IMR-90 (cell line): ENCODE results near the gene TRAPPC14. TPM values are rescaled to one million over a fixed set of nuclear protein-coding genes. Genes with fewer than 3 reads are reported as not detected.
A peak's percentile ranks its signal among the peaks of the same experiment; 100 is the strongest.

Experiments used
- ATAC-seq: fragments of 200-7000 bp; cut with Tn5 transposase; 2 replicates; pipeline ENCODE4 v1.9.1; 2020; ENCODE audit warnings: low read depth, mild to moderate bottlenecking, moderate library complexity
- BruUV-seq: library from RNA; stranded (reverse); fragments of 400-500 nt; replicated peaks from 2 replicates; lab custom pipeline; 2021; lab: Mats Ljungman, UMichigan
- CTCF ChIA-PET: fragments of 300-600 bp; formaldehyde crosslinking; extraction: SDS; loops from one replicate; lab custom pipeline; 2021; ENCODE audit warnings: antibody characterized with exemption; lab: Yijun Ruan, JAX
- POLR2A ChIA-PET: fragments of 300-600 bp; sonication (Branson Sonifier 250); formaldehyde crosslinking; loops from one replicate; lab custom pipeline; 2022; ENCODE audit warnings: antibody characterized with exemption; ENCODE audit not compliant: unreplicated experiment; lab: Charles Lee
- DNase-seq: peaks from one replicate; pipeline ENCODE4 v3.0.0; 2013
- H2AFZ ChIP-seq: replicated peaks from 2 replicates; pipeline ENCODE3; 2013; ENCODE audit warnings: low read length, mild to moderate bottlenecking; ENCODE audit not compliant: poor library complexity
- H2AK5ac ChIP-seq: 2 replicates; pipeline ENCODE4 v1.6.1; 2013; ENCODE audit warnings: low read depth, low read length, inconsistent platforms
- H2AK9ac ChIP-seq: replicated peaks from 2 replicates; pipeline ENCODE3; 2013; ENCODE audit warnings: mild to moderate bottlenecking, low read depth, low read length, moderate library complexity; ENCODE audit not compliant: poor library complexity
- H2BK120ac ChIP-seq: 2 replicates; pipeline ENCODE4 v1.6.1; 2013; ENCODE audit warnings: low read depth, low read length, inconsistent platforms
- H2BK15ac ChIP-seq: 3 replicates; pipeline ENCODE4 v1.6.1; 2013; ENCODE audit warnings: low read depth, low read length, inconsistent platforms
- H2BK20ac ChIP-seq: 2 replicates; pipeline ENCODE4 v1.6.1; 2013; ENCODE audit warnings: low read depth, mild to moderate bottlenecking, inconsistent platforms, low read length, moderate library complexity
- H2BK5ac ChIP-seq: 2 replicates; pipeline ENCODE4 v1.6.1; 2013; ENCODE audit warnings: mild to moderate bottlenecking, low read depth, low read length, inconsistent platforms; ENCODE audit not compliant: poor library complexity, severe bottlenecking
- H3K14ac ChIP-seq: replicated peaks from 2 replicates; pipeline ENCODE4 v1.6.1; 2013; ENCODE audit warnings: low read depth, low read length, inconsistent platforms
- H3K18ac ChIP-seq: 2 replicates; pipeline ENCODE4 v1.6.1; 2013; ENCODE audit warnings: low read depth, low read length, control low read depth
- H3K23ac ChIP-seq: 2 replicates; pipeline ENCODE4 v1.6.1; 2013; ENCODE audit warnings: low read depth, low read length, inconsistent platforms
- H3K27ac ChIP-seq: 2 replicates; pipeline ENCODE4 v1.5.1; 2013; ENCODE audit warnings: mild to moderate bottlenecking, control low read depth, low read length; ENCODE audit not compliant: insufficient read depth
- H3K27me3 ChIP-seq: 2 replicates; pipeline ENCODE4 v1.6.1; 2013; ENCODE audit warnings: low read length; ENCODE audit not compliant: control insufficient read depth, insufficient read depth
- H3K36me3 ChIP-seq: 2 replicates; pipeline ENCODE4 v1.6.1; 2013; ENCODE audit warnings: low read length, mixed read lengths; ENCODE audit not compliant: control insufficient read depth, insufficient read depth
- H3K4ac ChIP-seq: 2 replicates; pipeline ENCODE4 v1.6.1; 2013; ENCODE audit warnings: low read depth, low read length, inconsistent platforms
- H3K4me1 ChIP-seq: 2 replicates; pipeline ENCODE4 v1.6.1; 2013; ENCODE audit warnings: low read length, mixed read lengths; ENCODE audit not compliant: control insufficient read depth, insufficient read depth
- H3K4me2 ChIP-seq: 2 replicates; pipeline ENCODE4 v1.6.1; 2013; ENCODE audit warnings: low read depth, mild to moderate bottlenecking, control low read depth, low read length, moderate library complexity
- H3K4me3 ChIP-seq: 2 replicates; pipeline ENCODE4 v1.5.1; 2013; ENCODE audit warnings: low read depth, mild to moderate bottlenecking, control low read depth, low read length, moderate library complexity; ENCODE audit not compliant: insufficient read depth
- H3K56ac ChIP-seq: 2 replicates; pipeline ENCODE4 v1.6.1; 2013; ENCODE audit warnings: low read length, inconsistent platforms; ENCODE audit not compliant: insufficient read depth; ENCODE audit errors: extremely low read depth
- H3K79me1 ChIP-seq, 2 experiments: 2 replicates each; pipeline ENCODE4 v1.6.1; 2013; ENCODE audit warnings: low read length in 2 of 2, inconsistent platforms in 1 of 2, low read depth in 1 of 2
- H3K9ac ChIP-seq: 2 replicates; pipeline ENCODE4 v1.6.1; 2013; ENCODE audit warnings: low read depth, low read length, control low read depth
- H3K9me1 ChIP-seq: 2 replicates; pipeline ENCODE4 v1.6.1; 2013; ENCODE audit warnings: low read length, inconsistent platforms; ENCODE audit not compliant: insufficient read depth
- H3K9me3 ChIP-seq: 2 replicates; pipeline ENCODE4 v1.6.1; 2013; ENCODE audit warnings: low read length; ENCODE audit not compliant: control insufficient read depth, insufficient read depth
- H4K20me1 ChIP-seq: 2 replicates; pipeline ENCODE4 v1.6.1; 2013; ENCODE audit warnings: low read length, inconsistent platforms; ENCODE audit not compliant: insufficient read depth
- H4K5ac ChIP-seq: 2 replicates; pipeline ENCODE4 v1.6.1; 2013; ENCODE audit warnings: mild to moderate bottlenecking, low read depth, low read length, control low read depth
- H4K8ac ChIP-seq, 2 experiments: 2 replicates each; pipeline ENCODE4 v1.6.1; 2013; ENCODE audit warnings: low read depth in 2 of 2, low read length in 2 of 2, control low read depth in 1 of 2, inconsistent platforms in 1 of 2
- H4K91ac ChIP-seq: 2 replicates; pipeline ENCODE4 v1.6.1; 2013; ENCODE audit warnings: low read depth, low read length, inconsistent platforms; ENCODE audit not compliant: insufficient read depth
- CTCF ChIP-seq: conservative IDR thresholded peaks from 2 replicates; pipeline ENCODE4 v1.5.1; 2012; ENCODE audit warnings: mild to moderate bottlenecking, low read depth, low read length, improper control_type of control experiment
- ELK1 ChIP-seq: fragments of 150-350 bp; IDR thresholded peaks from 2 replicates; pipeline ENCODE4 v1.6.1; 2016; ENCODE audit warnings: low read depth, mild to moderate bottlenecking, low read length, moderate library complexity, borderline replicate concordance
- FOS ChIP-seq: fragments of 150-350 bp; IDR thresholded peaks from 2 replicates; pipeline ENCODE4 v1.6.1; 2016; ENCODE audit warnings: low read depth, low read length
- MAZ ChIP-seq: IDR thresholded peaks from 2 replicates; pipeline ENCODE4 v1.6.1; 2012; ENCODE audit warnings: low read depth, mild to moderate bottlenecking, low read length, improper control_type of control experiment, moderate library complexity, borderline replicate concordance
- NFE2L2 ChIP-seq: fragments of 150-350 bp; IDR thresholded peaks from 2 replicates; pipeline ENCODE4 v1.6.1; 2016; ENCODE audit warnings: low read depth, mild to moderate bottlenecking, low read length
- RAD21 ChIP-seq: IDR thresholded peaks from 2 replicates; pipeline ENCODE4 v1.6.1; 2012; ENCODE audit warnings: low read length, improper control_type of control experiment
- RCOR1 ChIP-seq: IDR thresholded peaks from 2 replicates; pipeline ENCODE4 v1.6.1; 2012; ENCODE audit warnings: mild to moderate bottlenecking, low read length, improper control_type of control experiment; ENCODE audit not compliant: insufficient replicate concordance
- RFX5 ChIP-seq: IDR thresholded peaks from 2 replicates; pipeline ENCODE4 v1.8.0; 2012; ENCODE audit warnings: low read depth, mild to moderate bottlenecking, low read length, moderate library complexity
- SMC3 ChIP-seq: fragments of 150-350 bp; IDR thresholded peaks from 2 replicates; pipeline ENCODE4 v1.6.1; 2016; ENCODE audit warnings: low read depth, mild to moderate bottlenecking, antibody characterized with exemption, low read length, moderate library complexity
- WGBS, 2 experiments: methylation state at CpG; one replicate each; pipeline versions ENCODE4 v1.1.5 to v1.1.7; 2013; ENCODE audit warnings: missing lambda C conversion rate in 2 of 2; ENCODE audit not compliant: insufficient read length in 1 of 2; ENCODE audit errors: extremely low coverage in 2 of 2; 5-methylcytosine and 5-hydroxymethylcytosine counted together
- dilution Hi-C: fragments of 300-500 bp; cut with HindIII; formaldehyde crosslinking; loops from one replicate; pipeline ENCODE4 v1.14.3; 2018; ENCODE audit warnings: low sequenced_read_pairs; ENCODE audit not compliant: unreplicated experiment
- in situ Hi-C: fragments of 300-500 bp; cut with MboI; formaldehyde crosslinking; loops from 3 replicates; pipeline ENCODE4 v1.14.3; 2019; ENCODE audit warnings: low sequenced_read_pairs, inconsistent platforms, mixed read lengths
- intact Hi-C: fragments of 100-400 bp; cut with micrococcal nuclease; formaldehyde crosslinking; loops from 2 replicates; pipeline ENCODE4 v1.10.0; 2022
- polyA plus RNA-seq, 3 experiments: library from polyadenylated mRNA; depleted of rRNA; stranded (reverse); fragments of >200 nt; gene quantifications; 2 replicates each; pipeline ENCODE4 v1.2.3, GENCODE V29; 2012; ENCODE audit warnings: low replicate concordance in 1 of 3
- total RNA-seq: library from RNA; depleted of rRNA; stranded (reverse); fragments of >200 nt; gene quantifications from 2 replicates; pipeline ENCODE4 v1.2.3, GENCODE V29; 2012

The TRAPPC14 gene
- total and polyA plus RNA-seq, 2 of the 4 experiments (the other 2 are of a cell fraction): 4.5 to 15.9 TPM

- peaks cover 2% of the 10 kb centered on the region; the same call in 1 of the 2 replicates for H3K4me1 ChIP-seq
- peak; percentile 79 for ATAC-seq
- H3K4ac ChIP-seq: peak overlapping the region; percentile 78; the same call in 1 of the 2 replicates
- intact Hi-C loops (no loop called here), in situ Hi-C loops (no loop called here), dilution Hi-C loops (no loop called here)
- H2BK15ac ChIP-seq: no peak overlapping the region
- WGBS, 2 experiments: no CpG with 5 or more reads among the region's 4 CpGs
- no peaks in the 10 kb centered on the region for H3K27me3 ChIP-seq
- H3K79me1 ChIP-seq: no peaks in the 10 kb centered on the region
- H3K9me3 ChIP-seq: no peaks in the 10 kb centered on the region
- H3K9me1 ChIP-seq: no peaks in the 10 kb centered on the region
- H4K5ac ChIP-seq: no peak overlapping the region
- H4K20me1 ChIP-seq: no peaks in the 10 kb centered on the region
- H3K18ac ChIP-seq: no peak overlapping the region; the same call in 1 of the 2 replicates
- H2BK120ac ChIP-seq: peak overlapping the region; percentile 68; the same call in 1 of the 2 replicates
- H3K14ac ChIP-seq: peak overlapping the region; percentile 84
- H4K91ac ChIP-seq: no peak overlapping the region
- POLR2A ChIA-PET: interaction anchor here (0.5 to 0.7 kb wide), 2 partner anchors 8 to 10 kb away, joined by 6 to 9 read pairs; no protein-coding TSS in a partner anchor
- H3K56ac ChIP-seq: no peak overlapping the region
- H2BK20ac ChIP-seq: peak overlapping the region; percentile 86; the same call in 1 of the 2 replicates
- peak; percentile 57 for TF ChIP-seq CTCF
- TF ChIP-seq RAD21: peak; percentile 25; the same call in 1 of the 2 replicates
- peak; percentile 37; the same call in 1 of the 2 replicates for TF ChIP-seq SMC3
- TF ChIP-seq RCOR1: no peak
- TF ChIP-seq RFX5: no peak
- no peak for TF ChIP-seq MAZ
- no peak for TF ChIP-seq ELK1
- TF ChIP-seq FOS: no peak
- TF ChIP-seq NFE2L2: no peak
- no peak overlapping the region for H2AK9ac ChIP-seq
- H2AK5ac ChIP-seq: no peak overlapping the region
- H3K27ac ChIP-seq: no peak overlapping the region
- H2BK5ac ChIP-seq: no peak overlapping the region
- no TSS peak for BruUV-seq
- 0 out of 2 replicates have a peak overlapping the region, but pooled peaks have one; percentile 23 for H3K23ac ChIP-seq
- no peak overlapping the region; the same call in 1 of the 2 replicates for H3K9ac ChIP-seq
- H2AFZ ChIP-seq: no peak overlapping the region
- H4K8ac ChIP-seq: peak overlapping the region in 1 of 2 experiments; percentile 85; a peak in 2 of 4 replicates
- no peak overlapping the region for H3K4me2 ChIP-seq
- no peak overlapping the region for H3K4me3 ChIP-seq
- no peaks in the 10 kb centered on the region for H3K36me3 ChIP-seq
- CTCF ChIA-PET: interaction anchor here (0.8 to 1.1 kb wide), 3 partner anchors 8 to 11 kb away, joined by 4 to 6 read pairs (median 5); no protein-coding TSS in a partner anchor
- peak; percentile 62 for DNase-seq
Observed at GRCh38 chr7:100190048-100190711, 31.7 kb upstream of the TRAPPC14 start.
